GM19468 (cell line): ENCODE measurements around the gene RAX2.
"Not testable (repeated sequence)": the region's sequence is repeated elsewhere in the genome, so short reads cannot be mapped to it uniquely, and the experiment has no call there.

Experiments used
- ATAC-seq: cut with Tn5 transposase; IDR thresholded peaks from one replicate; pipeline ENCODE4 v1.9.1; 2021; ENCODE audit warnings: mild to moderate bottlenecking, moderate library complexity, moderate number of reproducible peaks; ENCODE audit not compliant: unreplicated experiment; ENCODE audit errors: extremely low read depth

Gene RAX2

GRCh38 chr19:3762130-3762473, 9.9 kb downstream of the RAX2 start:
- no peak for ATAC-seq

GRCh38 chr19:3761382-3762129, 10.5 kb downstream of the RAX2 start, which contains the start of gene APBA3:
Gene APBA3, minus strand, starts transcription at chr19:3761692. Its CDS starts 1,428 bp downstream, at chr19:3760264.
- ATAC-seq: peak; percentile 36

- ATAC-seq: no peak
These were observed 11.1 kb downstream of the RAX2 start for GRCh38 chr19:3760871-3761361.

- no peak for ATAC-seq
These were observed 12.4 kb downstream of the RAX2 start for GRCh38 chr19:3759482-3760254.

GRCh38 chr19:3758297-3758696, 13.7 kb downstream of the RAX2 start:
- not testable (repeated sequence) for ATAC-seq

- not testable (repeated sequence) for ATAC-seq
These were observed 14.3 kb downstream of the RAX2 start for GRCh38 chr19:3757705-3758104.

- no peak for ATAC-seq
These were observed 18.2 kb downstream of the RAX2 start for GRCh38 chr19:3753631-3754410.

GRCh38 chr19:3752492-3752891, 19.5 kb downstream of the RAX2 start:
- ATAC-seq: no peak

- no peak for ATAC-seq
These were observed 20.8 kb downstream of the RAX2 start for GRCh38 chr19:3751236-3751635.

- no peak for ATAC-seq
These were observed 21.8 kb downstream of the RAX2 start for GRCh38 chr19:3750211-3750610.

- no peak for ATAC-seq
These were observed 23.1 kb downstream of the RAX2 start for GRCh38 chr19:3748965-3749364.

- no peak for ATAC-seq
These were observed 25.5 kb downstream of the RAX2 start for GRCh38 chr19:3746371-3747056.

- ATAC-seq: no peak
These were observed 26.5 kb downstream of the RAX2 start for GRCh38 chr19:3745363-3746045.

- no peak for ATAC-seq
These were observed 28.5 kb downstream of the RAX2 start for GRCh38 chr19:3743486-3743885.

- ATAC-seq: no peak
These were observed 31.6 kb downstream of the RAX2 start for GRCh38 chr19:3740431-3740830.

GRCh38 chr19:3738477-3739220, 33.4 kb downstream of the RAX2 start:
- no peak for ATAC-seq

GRCh38 chr19:3737487-3738205, 34.4 kb downstream of the RAX2 start:
- no peak for ATAC-seq

- ATAC-seq: no peak
These were observed 35.8 kb downstream of the RAX2 start for GRCh38 chr19:3736106-3736724.
